ENCODE data around the gene CRCP.

- TF ChIP-seq CTCF (IDR thresholded peaks at IDR 0.05; ENCODE audit: insufficient read depth, low read length) (no peak), POLR2AphosphoS5 (IDR thresholded peaks at IDR 0.05; ENCODE audit: low read depth) (no peak)
Observed at GRCh38 chr7:66138994-66139752, 24.5 kb downstream of the CRCP start.
